D721Med (cell line): ENCODE data around the gene CREBZF.
"Not testable (repeated sequence)": the region's sequence is repeated elsewhere in the genome, so short reads cannot be mapped to it uniquely, and the experiment has no call there.

Source experiments
- DNase-seq: peaks from one replicate; pipeline ENCODE4 v3.0.0; 2011; ENCODE audit warnings: low spot score; ENCODE audit not compliant: insufficient read length
- FAIRE-seq: peaks from 2 replicates; lab custom pipeline; 2011; peaks lifted over from hg19 to GRCh38; lab: Jason Lieb, UNC
- TF ChIP-seq, protein P1 (sequence below): IDR thresholded peaks from 2 replicates; pipeline ENCODE4 v1.5.1; 2012; ENCODE audit warnings: mild to moderate bottlenecking, control low read depth; ENCODE audit not compliant: insufficient read depth; ENCODE audit errors: missing control alignments

Gene CREBZF

DNA sequence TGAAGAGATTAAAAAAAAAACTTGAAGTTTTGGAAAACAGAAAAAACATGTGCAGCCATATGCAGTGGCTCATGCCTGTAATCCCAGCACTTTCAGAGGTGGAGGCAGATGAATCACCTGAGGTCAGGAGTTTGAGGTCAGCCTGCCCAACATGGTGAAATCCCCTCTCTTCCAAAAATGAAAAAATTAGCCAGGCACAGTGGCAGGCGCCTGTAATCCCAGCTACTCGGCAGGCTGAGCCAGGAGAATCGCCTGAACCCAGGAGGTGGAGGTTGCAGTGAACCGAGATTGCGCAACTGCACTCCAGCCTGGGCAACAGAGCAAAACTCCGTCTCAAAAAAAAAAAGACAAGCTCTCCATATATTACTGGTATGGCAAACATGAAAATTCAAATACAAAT, 45.4 kb downstream of the CREBZF start:
- no peak for DNase-seq
- TF ChIP-seq, protein P1, sequence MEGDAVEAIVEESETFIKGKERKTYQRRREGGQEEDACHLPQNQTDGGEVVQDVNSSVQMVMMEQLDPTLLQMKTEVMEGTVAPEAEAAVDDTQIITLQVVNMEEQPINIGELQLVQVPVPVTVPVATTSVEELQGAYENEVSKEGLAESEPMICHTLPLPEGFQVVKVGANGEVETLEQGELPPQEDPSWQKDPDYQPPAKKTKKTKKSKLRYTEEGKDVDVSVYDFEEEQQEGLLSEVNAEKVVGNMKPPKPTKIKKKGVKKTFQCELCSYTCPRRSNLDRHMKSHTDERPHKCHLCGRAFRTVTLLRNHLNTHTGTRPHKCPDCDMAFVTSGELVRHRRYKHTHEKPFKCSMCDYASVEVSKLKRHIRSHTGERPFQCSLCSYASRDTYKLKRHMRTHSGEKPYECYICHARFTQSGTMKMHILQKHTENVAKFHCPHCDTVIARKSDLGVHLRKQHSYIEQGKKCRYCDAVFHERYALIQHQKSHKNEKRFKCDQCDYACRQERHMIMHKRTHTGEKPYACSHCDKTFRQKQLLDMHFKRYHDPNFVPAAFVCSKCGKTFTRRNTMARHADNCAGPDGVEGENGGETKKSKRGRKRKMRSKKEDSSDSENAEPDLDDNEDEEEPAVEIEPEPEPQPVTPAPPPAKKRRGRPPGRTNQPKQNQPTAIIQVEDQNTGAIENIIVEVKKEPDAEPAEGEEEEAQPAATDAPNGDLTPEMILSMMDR: no peak
- FAIRE-seq: no peak

DNA sequence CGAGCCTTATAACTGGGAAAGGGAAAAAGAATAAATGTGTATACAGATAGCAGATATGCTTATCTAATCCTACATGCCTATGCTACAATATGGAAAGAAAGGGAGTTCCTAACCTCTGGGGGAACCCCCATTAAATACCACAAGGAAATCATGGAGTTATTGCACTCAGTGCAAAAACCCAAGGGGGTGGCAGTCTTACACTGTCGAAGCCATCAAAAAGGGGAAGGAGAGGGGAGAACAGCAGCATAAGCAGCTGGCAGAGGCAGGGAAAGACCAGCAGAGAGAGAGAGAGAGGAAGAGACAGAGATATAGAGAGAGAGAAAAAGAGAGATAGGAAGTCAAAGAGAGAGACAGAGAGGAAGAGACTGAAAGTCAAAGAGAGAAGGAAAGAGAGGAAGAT, 53.3 kb downstream of the CREBZF start:
- not testable (repeated sequence) for FAIRE-seq, DNase-seq
